DND-41 (cell line): ENCODE data around the gene CLN6.

Experiments used
- ATAC-seq: fragments of 200-7000 bp; cut with Tn5 transposase; 3 replicates; pipeline ENCODE4 v1.9.1; 2021; ENCODE audit warnings: low read depth; ENCODE audit not compliant: insufficient read depth
- DNase-seq: peaks from one replicate; pipeline ENCODE4 v3.0.0-alpha.2; 2020
- H2AFZ ChIP-seq: 2 replicates; pipeline ENCODE4 v1.6.0; 2012; ENCODE audit warnings: low read depth, low read length
- H3K27ac ChIP-seq: 2 replicates; pipeline ENCODE4 v1.5.1; 2012; ENCODE audit warnings: low read length, inconsistent platforms
- H3K27me3 ChIP-seq: fragments of 200-600 bp; sonication (generic); 2 replicates; pipeline ENCODE4 v1.6.0; 2012; ENCODE audit warnings: low read length, mild to moderate bottlenecking, inconsistent platforms; ENCODE audit not compliant: insufficient read depth, poor library complexity
- H3K36me3 ChIP-seq: 2 replicates; pipeline ENCODE4 v1.5.1; 2012; ENCODE audit warnings: low read length, inconsistent platforms; ENCODE audit not compliant: insufficient read depth
- H3K4me1 ChIP-seq: 2 replicates; pipeline ENCODE4 v1.5.1; 2012; ENCODE audit warnings: mild to moderate bottlenecking, low read length; ENCODE audit not compliant: insufficient read depth
- H3K4me2 ChIP-seq: 2 replicates; pipeline ENCODE4 v1.6.0; 2012; ENCODE audit warnings: mild to moderate bottlenecking, moderate library complexity, low read length, inconsistent platforms; ENCODE audit not compliant: insufficient read depth
- H3K4me3 ChIP-seq, 2 experiments: fragments of 200-600 bp in 1 of 2; shearing (Covaris generic) in 1 of 2; 2 replicates each; pipeline ENCODE4 v1.5.1; 2012 to 2016; ENCODE audit warnings: inconsistent platforms in 2 of 2, low read length in 2 of 2, mild to moderate bottlenecking in 2 of 2, low read depth in 1 of 2, moderate library complexity in 1 of 2
- H3K79me2 ChIP-seq: 2 replicates; pipeline ENCODE4 v1.6.0; 2012; ENCODE audit warnings: low read length, inconsistent platforms; ENCODE audit not compliant: insufficient read depth
- H3K9ac ChIP-seq: 2 replicates; pipeline ENCODE4 v1.6.0; 2012; ENCODE audit warnings: low read depth, mild to moderate bottlenecking, inconsistent platforms, low read length, moderate library complexity
- H3K9me3 ChIP-seq: 2 replicates; pipeline ENCODE4 v1.5.1; 2012; ENCODE audit warnings: low read length, moderate library complexity, mild to moderate bottlenecking, inconsistent platforms; ENCODE audit not compliant: insufficient read depth, severe bottlenecking
- H4K20me1 ChIP-seq: 2 replicates; pipeline ENCODE4 v1.6.0; 2012; ENCODE audit warnings: low read length; ENCODE audit not compliant: insufficient read depth
- EZH2 ChIP-seq: IDR thresholded peaks from 3 replicates; pipeline ENCODE4 v1.6.1; 2012; ENCODE audit warnings: borderline replicate concordance, low read depth, mild to moderate bottlenecking, moderate library complexity, low read length, inconsistent platforms; ENCODE audit not compliant: severe bottlenecking
- TF ChIP-seq, protein P1 (sequence below): IDR thresholded peaks from 2 replicates; pipeline ENCODE4 v1.5.1; 2012; ENCODE audit warnings: borderline replicate concordance, low read length, moderate library complexity, mild to moderate bottlenecking; ENCODE audit not compliant: poor library complexity, severe bottlenecking; ENCODE audit errors: extremely low read depth

CLN6 gene

DNA sequence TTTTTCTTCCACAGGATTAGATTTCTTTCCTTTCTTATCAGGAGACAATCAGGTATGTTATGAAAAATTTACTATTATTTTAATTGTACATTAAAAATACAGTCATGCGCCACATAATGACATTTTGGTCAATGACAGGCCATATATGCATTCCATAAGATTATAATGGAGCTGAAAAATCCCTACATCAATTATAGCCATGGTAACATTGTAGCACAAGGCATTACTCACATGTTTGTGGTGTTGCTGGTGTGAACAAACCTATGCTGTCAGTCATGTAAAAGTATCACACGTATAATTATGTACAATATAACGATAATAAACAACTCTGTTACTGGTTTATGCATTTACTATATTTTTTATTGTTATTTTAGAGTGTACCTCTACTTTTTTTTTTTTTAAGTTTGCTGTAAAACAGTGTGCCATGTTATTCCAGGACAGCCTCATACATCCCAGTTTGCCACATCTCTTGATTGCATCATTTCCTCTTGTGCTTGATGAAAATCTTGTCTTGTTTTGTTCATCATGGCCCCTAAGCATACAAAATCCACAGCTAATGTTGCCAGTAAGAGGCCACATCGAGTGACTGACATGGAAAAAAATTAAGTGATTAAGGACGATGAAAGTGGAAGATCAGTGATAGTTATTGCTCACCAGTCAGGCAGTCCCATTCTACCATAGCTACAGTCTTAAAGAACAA is 45.8 kb downstream of the CLN6 start:
- no peak overlapping the region for H3K27ac ChIP-seq
- no peak overlapping the region for H3K9ac ChIP-seq
- no peaks in the 10 kb centered on the region for H3K9me3 ChIP-seq
- H3K4me3 ChIP-seq: no peak overlapping the region
- TF ChIP-seq EZH2: no peak
- TF ChIP-seq, protein P1, sequence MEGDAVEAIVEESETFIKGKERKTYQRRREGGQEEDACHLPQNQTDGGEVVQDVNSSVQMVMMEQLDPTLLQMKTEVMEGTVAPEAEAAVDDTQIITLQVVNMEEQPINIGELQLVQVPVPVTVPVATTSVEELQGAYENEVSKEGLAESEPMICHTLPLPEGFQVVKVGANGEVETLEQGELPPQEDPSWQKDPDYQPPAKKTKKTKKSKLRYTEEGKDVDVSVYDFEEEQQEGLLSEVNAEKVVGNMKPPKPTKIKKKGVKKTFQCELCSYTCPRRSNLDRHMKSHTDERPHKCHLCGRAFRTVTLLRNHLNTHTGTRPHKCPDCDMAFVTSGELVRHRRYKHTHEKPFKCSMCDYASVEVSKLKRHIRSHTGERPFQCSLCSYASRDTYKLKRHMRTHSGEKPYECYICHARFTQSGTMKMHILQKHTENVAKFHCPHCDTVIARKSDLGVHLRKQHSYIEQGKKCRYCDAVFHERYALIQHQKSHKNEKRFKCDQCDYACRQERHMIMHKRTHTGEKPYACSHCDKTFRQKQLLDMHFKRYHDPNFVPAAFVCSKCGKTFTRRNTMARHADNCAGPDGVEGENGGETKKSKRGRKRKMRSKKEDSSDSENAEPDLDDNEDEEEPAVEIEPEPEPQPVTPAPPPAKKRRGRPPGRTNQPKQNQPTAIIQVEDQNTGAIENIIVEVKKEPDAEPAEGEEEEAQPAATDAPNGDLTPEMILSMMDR: no peak
- no peak overlapping the region for H3K4me2 ChIP-seq
- H3K27me3 ChIP-seq: no peaks in the 10 kb centered on the region
- ATAC-seq (no peak), DNase-seq (no peak)
- H3K4me1 ChIP-seq: no peaks in the 10 kb centered on the region
- H3K79me2 ChIP-seq: no peaks in the 10 kb centered on the region
- H3K36me3 ChIP-seq: peaks cover 75% of the 10 kb centered on the region
- no peaks in the 10 kb centered on the region for H4K20me1 ChIP-seq
- no peak overlapping the region for H2AFZ ChIP-seq

DNA sequence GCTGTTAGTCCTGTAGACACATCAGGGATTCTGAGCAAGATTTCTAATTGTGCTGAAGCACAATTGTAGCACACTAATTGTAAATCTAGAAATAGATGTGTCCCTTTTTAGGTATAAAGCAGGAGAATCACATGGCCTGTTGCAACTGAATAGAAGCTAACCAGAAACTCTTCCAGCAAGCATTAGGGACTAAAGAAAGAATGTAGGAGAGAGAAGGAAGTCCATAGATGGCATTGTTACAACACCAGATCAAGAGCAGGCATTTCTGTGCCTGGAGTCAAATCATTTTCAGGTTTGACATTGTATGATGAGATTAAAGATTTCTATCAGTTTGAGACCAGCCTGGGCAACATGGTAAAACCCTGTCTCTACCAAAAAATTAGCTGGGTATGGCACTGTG is 51.8 kb downstream of the CLN6 start:
- ATAC-seq: no peak
- Histone ChIP-seq H3K27me3 (no peaks in the 10 kb centered on the region), H3K4me2 (no peak overlapping the region), H3K4me1 (no peaks in the 10 kb centered on the region), H3K9ac (no peak overlapping the region), H3K79me2 (no peaks in the 10 kb centered on the region), H3K4me3 (no peak overlapping the region), H2AFZ (no peak overlapping the region), H3K9me3 (no peaks in the 10 kb centered on the region), H3K36me3 (peaks cover 69% of the 10 kb centered on the region), H4K20me1 (no peaks in the 10 kb centered on the region), H3K27ac (no peak overlapping the region)
- DNase-seq: no peak
- TF ChIP-seq, protein P1: no peak
- no peak for TF ChIP-seq EZH2

DNA sequence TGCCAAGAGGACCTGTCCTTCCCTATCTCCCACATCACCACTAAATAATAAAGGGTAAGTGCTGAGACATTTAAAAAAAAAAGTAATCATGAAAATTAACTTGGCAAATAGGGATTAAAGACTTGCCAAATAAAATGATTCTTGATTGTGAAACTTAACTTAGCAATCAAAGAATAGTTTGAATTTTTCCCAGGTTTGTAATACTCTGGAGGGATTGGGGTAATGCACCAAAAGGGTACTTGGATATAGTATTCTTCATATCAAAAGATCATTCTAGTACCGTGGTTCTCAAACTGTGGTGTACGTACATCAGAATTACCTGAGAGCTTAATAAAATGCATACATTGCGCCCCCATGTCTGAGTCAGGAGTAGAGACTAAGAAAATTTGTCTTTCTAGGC is 52.9 kb downstream of the CLN6 start:
- H3K9me3 ChIP-seq: no peaks in the 10 kb centered on the region
- no peaks in the 10 kb centered on the region for H3K79me2 ChIP-seq
- H3K36me3 ChIP-seq: peaks cover 61% of the 10 kb centered on the region
- H2AFZ ChIP-seq: no peak overlapping the region
- no peaks in the 10 kb centered on the region for H3K27me3 ChIP-seq
- no peak overlapping the region for H3K4me2 ChIP-seq
- H3K4me1 ChIP-seq: no peaks in the 10 kb centered on the region
- H4K20me1 ChIP-seq: no peaks in the 10 kb centered on the region
- DNase-seq (no peak), ATAC-seq (no peak)
- no peak overlapping the region for H3K27ac ChIP-seq
- TF ChIP-seq EZH2: no peak
- TF ChIP-seq, protein P1: no peak
- no peak overlapping the region for H3K4me3 ChIP-seq
- H3K9ac ChIP-seq: no peak overlapping the region
